ENCODE measurements around the gene UBE2D3.

UBE2D3 gene

DNA sequence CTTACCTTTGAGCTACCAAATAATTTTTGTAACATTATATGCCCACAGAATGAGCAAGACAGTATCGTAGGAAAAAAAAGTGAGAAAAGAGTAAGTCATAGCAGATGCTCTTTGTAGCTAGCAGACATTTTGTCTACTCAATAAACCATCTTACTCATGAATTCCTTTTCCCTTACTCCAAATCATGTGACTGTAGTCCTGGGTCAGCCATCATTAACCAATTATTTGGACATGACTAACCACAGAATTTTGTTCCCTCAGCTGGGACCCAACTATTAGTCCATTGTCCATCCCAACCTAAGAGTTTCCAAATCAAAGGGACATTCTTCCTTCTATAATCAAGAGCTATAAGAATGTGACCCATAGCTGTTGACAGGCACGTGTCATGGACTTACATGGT is 11.4 kb downstream of the UBE2D3 start:
- peak; percentile 66 to 87 for DNase-seq
- no peak overlapping the region for H3K23ac ChIP-seq (ENCODE audit: low read length)
- H3K79me2 ChIP-seq (ENCODE audit: control insufficient read depth, insufficient read depth, low read length, poor library complexity), result peaks cover 22% of the 10 kb centered on the region
- peaks cover 4 to 9% of the 10 kb centered on the region in 2 experiments for H3K36me3 ChIP-seq (ENCODE audit: control insufficient read depth in 1 of 2, insufficient read depth in 2 of 2, low read length in 2 of 2)
- H3K27me3 ChIP-seq (ENCODE audit: insufficient read depth, low read length), result no peaks in the 10 kb centered on the region
- no peaks in the 10 kb centered on the region for H3K9me3 ChIP-seq (ENCODE audit: insufficient read depth, low read depth, low read length)
- H4K8ac ChIP-seq (ENCODE audit: low read depth, low read length), result no peak overlapping the region
- no peak overlapping the region for H2BK5ac ChIP-seq (ENCODE audit: low read depth, low read length, poor library complexity)
- no peak overlapping the region for H2BK12ac ChIP-seq (ENCODE audit: low read length)
- H3K18ac ChIP-seq (ENCODE audit: low read length), result no peak overlapping the region
- H2AK5ac ChIP-seq (ENCODE audit: low read length), result no peak overlapping the region
- H2AFZ ChIP-seq (ENCODE audit: insufficient read depth, low read length, poor library complexity), result no peak overlapping the region
- peak overlapping the region; percentile 77 for H3K4ac ChIP-seq (ENCODE audit: low read depth, low read length)
- no peak overlapping the region for H3K14ac ChIP-seq (ENCODE audit: low read length)
- H4K91ac ChIP-seq (ENCODE audit: low read depth, low read length), result no peak overlapping the region
- H3K27ac ChIP-seq (ENCODE audit: low read depth, low read length), result peak overlapping the region; percentile 33
- H3K4me3 ChIP-seq (ENCODE audit: low read depth, low read length), result no peak overlapping the region
- H3K79me1 ChIP-seq (ENCODE audit: low read length), result peaks cover 2% of the 10 kb centered on the region
- H2BK120ac ChIP-seq (ENCODE audit: insufficient read depth, low read length, poor library complexity), result no peak overlapping the region
- H3K4me1 ChIP-seq (ENCODE audit: control insufficient read depth in 1 of 2, insufficient read depth in 2 of 2, low read length in 2 of 2), result peaks cover 7 to 12% of the 10 kb centered on the region in 2 experiments
- no CpG with 5 or more reads among the region's 2 CpGs for WGBS (ENCODE audit: extremely low coverage, insufficient coverage, insufficient read length)
- H4K12ac ChIP-seq (ENCODE audit: low read depth, low read length), result no peak overlapping the region
- H3K9ac ChIP-seq (ENCODE audit: low read length), result no peak overlapping the region
- H3K4me2 ChIP-seq (ENCODE audit: low read length), result peak overlapping the region; percentile 36

DNA sequence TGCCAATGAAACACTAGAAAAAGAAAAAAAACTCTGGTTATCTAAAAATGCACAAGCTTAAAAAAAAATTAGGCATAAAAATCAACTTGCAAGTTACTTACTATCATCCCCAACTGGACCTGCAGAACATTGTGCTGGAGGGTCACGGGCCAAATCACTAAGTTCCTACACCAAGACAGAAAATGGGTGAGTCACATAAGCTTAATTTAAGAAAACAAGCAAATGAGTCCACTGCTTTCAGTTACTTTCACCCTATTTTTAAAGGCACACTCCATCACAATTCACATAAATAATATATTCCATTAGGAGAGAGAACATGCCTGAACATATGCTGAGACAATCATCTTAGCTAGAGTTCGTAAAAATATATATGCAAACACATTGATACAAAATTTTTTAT is 17.7 kb downstream of the UBE2D3 start:
- Histone ChIP-seq H3K4ac (ENCODE audit: low read depth, low read length) (no peak overlapping the region), H3K9me3 (ENCODE audit: insufficient read depth, low read depth, low read length) (no peaks in the 10 kb centered on the region), H3K18ac (ENCODE audit: low read length) (no peak overlapping the region), H3K4me3 (ENCODE audit: low read depth, low read length) (no peak overlapping the region), H2AK5ac (ENCODE audit: low read length) (no peak overlapping the region), H4K8ac (ENCODE audit: low read depth, low read length) (no peak overlapping the region), H2AFZ (ENCODE audit: insufficient read depth, low read length, poor library complexity) (no peak overlapping the region), H4K12ac (ENCODE audit: low read depth, low read length) (no peak overlapping the region), H2BK5ac (ENCODE audit: low read depth, low read length, poor library complexity) (no peak overlapping the region), H3K27ac (ENCODE audit: low read depth, low read length) (no peak overlapping the region), H3K79me1 (ENCODE audit: low read length) (peaks cover 2% of the 10 kb centered on the region), H3K36me3 (ENCODE audit: control insufficient read depth in 1 of 2, insufficient read depth in 2 of 2, low read length in 2 of 2) (peaks cover 7 to 9% of the 10 kb centered on the region in 2 experiments), H3K4me1 (ENCODE audit: control insufficient read depth in 1 of 2, insufficient read depth in 2 of 2, low read length in 2 of 2) (peaks cover 2 to 4% of the 10 kb centered on the region in 2 experiments), H3K4me2 (ENCODE audit: low read length) (no peak overlapping the region), H3K23ac (ENCODE audit: low read length) (no peak overlapping the region), H3K79me2 (ENCODE audit: control insufficient read depth, insufficient read depth, low read length, poor library complexity) (peaks cover 17% of the 10 kb centered on the region), H2BK12ac (ENCODE audit: low read length) (no peak overlapping the region), H3K27me3 (ENCODE audit: insufficient read depth, low read length) (no peaks in the 10 kb centered on the region), H3K9ac (ENCODE audit: low read length) (no peak overlapping the region), H2BK120ac (ENCODE audit: insufficient read depth, low read length, poor library complexity) (no peak overlapping the region), H3K14ac (ENCODE audit: low read length) (no peak overlapping the region), H4K91ac (ENCODE audit: low read depth, low read length) (no peak overlapping the region)
- no CpG with 5 or more reads among the region's 2 CpGs for WGBS (ENCODE audit: extremely low coverage, insufficient coverage, insufficient read length)
- no peak for DNase-seq

DNA sequence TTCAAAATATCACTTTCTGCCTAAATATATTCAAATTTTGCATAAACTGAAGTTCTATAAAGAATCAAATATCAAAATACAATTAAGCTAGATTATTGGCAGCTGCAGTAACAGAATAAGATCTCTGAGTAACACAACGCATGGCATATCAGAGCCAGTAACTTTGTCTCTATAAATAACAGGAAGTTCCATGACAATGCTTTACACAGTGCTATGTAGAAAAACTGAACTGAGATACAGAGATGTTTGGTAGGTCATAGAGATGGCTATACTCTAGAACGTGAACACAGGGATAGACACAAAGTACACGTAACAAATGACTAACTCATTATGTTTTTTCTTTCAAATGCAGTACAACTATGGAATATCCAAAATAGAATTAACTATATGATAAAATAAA is 18.2 kb downstream of the UBE2D3 start:
- H3K4ac ChIP-seq (ENCODE audit: low read depth, low read length), result no peak overlapping the region
- no CpG with 5 or more reads among the region's 3 CpGs for WGBS (ENCODE audit: extremely low coverage, insufficient coverage, insufficient read length)
- no peak overlapping the region for H4K8ac ChIP-seq (ENCODE audit: low read depth, low read length)

DNA sequence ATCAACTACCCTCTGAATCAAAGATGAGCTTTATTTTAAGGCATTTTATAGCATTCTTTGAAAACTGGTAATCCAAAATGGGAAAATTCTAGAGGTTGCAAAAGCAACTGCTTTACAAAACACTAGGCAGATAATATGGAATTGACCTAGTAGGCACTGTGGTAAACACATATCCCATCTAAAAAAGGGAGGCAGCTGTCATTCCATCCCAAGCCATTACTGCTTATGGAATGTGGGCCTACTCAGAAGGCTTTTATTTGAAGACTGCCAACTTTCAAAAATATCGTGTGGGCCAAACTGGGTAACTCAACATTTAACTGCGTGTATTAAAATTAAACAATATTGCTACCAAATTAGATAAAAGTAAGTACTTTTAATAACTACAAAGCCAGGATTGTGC is 19.3 kb downstream of the UBE2D3 start:
- no peak overlapping the region for H4K8ac ChIP-seq (ENCODE audit: low read depth, low read length)
- H3K27ac ChIP-seq (ENCODE audit: low read depth, low read length), result no peak overlapping the region
- peaks cover 12% of the 10 kb centered on the region for H3K79me2 ChIP-seq (ENCODE audit: control insufficient read depth, insufficient read depth, low read length, poor library complexity)
- H3K4ac ChIP-seq (ENCODE audit: low read depth, low read length), result peak overlapping the region; percentile 91
- no peak overlapping the region for H2AK5ac ChIP-seq (ENCODE audit: low read length)
- no peaks in the 10 kb centered on the region for H3K27me3 ChIP-seq (ENCODE audit: insufficient read depth, low read length)
- H4K91ac ChIP-seq (ENCODE audit: low read depth, low read length), result no peak overlapping the region
- H3K4me3 ChIP-seq (ENCODE audit: low read depth, low read length), result no peak overlapping the region
- H2BK5ac ChIP-seq (ENCODE audit: low read depth, low read length, poor library complexity), result no peak overlapping the region
- H3K79me1 ChIP-seq (ENCODE audit: low read length), result no peaks in the 10 kb centered on the region
- H2BK12ac ChIP-seq (ENCODE audit: low read length), result no peak overlapping the region
- WGBS (ENCODE audit: extremely low coverage, insufficient coverage, insufficient read length), result no CpG with 5 or more reads among the region's 2 CpGs
- no peak for DNase-seq
- no peak overlapping the region for H3K14ac ChIP-seq (ENCODE audit: low read length)
- no peak overlapping the region for H3K18ac ChIP-seq (ENCODE audit: low read length)
- H3K4me1 ChIP-seq (ENCODE audit: control insufficient read depth in 1 of 2, insufficient read depth in 2 of 2, low read length in 2 of 2), result peaks cover 0 to 1% of the 10 kb centered on the region in 2 experiments
- H2AFZ ChIP-seq (ENCODE audit: insufficient read depth, low read length, poor library complexity), result no peak overlapping the region
- H3K9ac ChIP-seq (ENCODE audit: low read length), result no peak overlapping the region
- H4K12ac ChIP-seq (ENCODE audit: low read depth, low read length), result no peak overlapping the region
- no peak overlapping the region for H3K4me2 ChIP-seq (ENCODE audit: low read length)
- no peaks in the 10 kb centered on the region for H3K9me3 ChIP-seq (ENCODE audit: insufficient read depth, low read depth, low read length)
- no peak overlapping the region for H2BK120ac ChIP-seq (ENCODE audit: insufficient read depth, low read length, poor library complexity)
- peaks cover 13 to 16% of the 10 kb centered on the region in 2 experiments for H3K36me3 ChIP-seq (ENCODE audit: control insufficient read depth in 1 of 2, insufficient read depth in 2 of 2, low read length in 2 of 2)
- H3K23ac ChIP-seq (ENCODE audit: low read length), result no peak overlapping the region

More for the DNA sequence above, 18.2 kb downstream of the UBE2D3 start:
- Histone ChIP-seq H3K79me2 (ENCODE audit: control insufficient read depth, insufficient read depth, low read length, poor library complexity) (peaks cover 14% of the 10 kb centered on the region), H3K4me2 (ENCODE audit: low read length) (no peak overlapping the region), H3K27ac (ENCODE audit: low read depth, low read length) (no peak overlapping the region), H3K18ac (ENCODE audit: low read length) (no peak overlapping the region), H2AK5ac (ENCODE audit: low read length) (no peak overlapping the region), H3K9ac (ENCODE audit: low read length) (no peak overlapping the region), H3K9me3 (ENCODE audit: insufficient read depth, low read depth, low read length) (no peaks in the 10 kb centered on the region), H3K79me1 (ENCODE audit: low read length) (no peaks in the 10 kb centered on the region), H3K4me1 (ENCODE audit: control insufficient read depth in 1 of 2, insufficient read depth in 2 of 2, low read length in 2 of 2) (peaks cover 0 to 1% of the 10 kb centered on the region in 2 experiments), H2AFZ (ENCODE audit: insufficient read depth, low read length, poor library complexity) (no peak overlapping the region), H2BK5ac (ENCODE audit: low read depth, low read length, poor library complexity) (no peak overlapping the region), H4K12ac (ENCODE audit: low read depth, low read length) (no peak overlapping the region), H3K27me3 (ENCODE audit: insufficient read depth, low read length) (no peaks in the 10 kb centered on the region), H2BK120ac (ENCODE audit: insufficient read depth, low read length, poor library complexity) (no peak overlapping the region), H3K36me3 (ENCODE audit: control insufficient read depth in 1 of 2, insufficient read depth in 2 of 2, low read length in 2 of 2) (peaks cover 7 to 10% of the 10 kb centered on the region in 2 experiments), H2BK12ac (ENCODE audit: low read length) (no peak overlapping the region), H3K14ac (ENCODE audit: low read length) (no peak overlapping the region), H3K23ac (ENCODE audit: low read length) (no peak overlapping the region), H4K91ac (ENCODE audit: low read depth, low read length) (no peak overlapping the region), H3K4me3 (ENCODE audit: low read depth, low read length) (no peak overlapping the region)
- DNase-seq, result no peak
